DND-41 (cell line): ENCODE measurements around the gene CSHL1.

Experiments used
- EZH2 ChIP-seq: IDR thresholded peaks from 3 replicates; pipeline ENCODE4 v1.6.1; 2012; ENCODE audit warnings: borderline replicate concordance, low read depth, mild to moderate bottlenecking, moderate library complexity, low read length, inconsistent platforms; ENCODE audit not compliant: severe bottlenecking
- TF ChIP-seq, protein P1 (sequence below): IDR thresholded peaks from 2 replicates; pipeline ENCODE4 v1.5.1; 2012; ENCODE audit warnings: borderline replicate concordance, low read length, moderate library complexity, mild to moderate bottlenecking; ENCODE audit not compliant: poor library complexity, severe bottlenecking; ENCODE audit errors: extremely low read depth

DNA sequence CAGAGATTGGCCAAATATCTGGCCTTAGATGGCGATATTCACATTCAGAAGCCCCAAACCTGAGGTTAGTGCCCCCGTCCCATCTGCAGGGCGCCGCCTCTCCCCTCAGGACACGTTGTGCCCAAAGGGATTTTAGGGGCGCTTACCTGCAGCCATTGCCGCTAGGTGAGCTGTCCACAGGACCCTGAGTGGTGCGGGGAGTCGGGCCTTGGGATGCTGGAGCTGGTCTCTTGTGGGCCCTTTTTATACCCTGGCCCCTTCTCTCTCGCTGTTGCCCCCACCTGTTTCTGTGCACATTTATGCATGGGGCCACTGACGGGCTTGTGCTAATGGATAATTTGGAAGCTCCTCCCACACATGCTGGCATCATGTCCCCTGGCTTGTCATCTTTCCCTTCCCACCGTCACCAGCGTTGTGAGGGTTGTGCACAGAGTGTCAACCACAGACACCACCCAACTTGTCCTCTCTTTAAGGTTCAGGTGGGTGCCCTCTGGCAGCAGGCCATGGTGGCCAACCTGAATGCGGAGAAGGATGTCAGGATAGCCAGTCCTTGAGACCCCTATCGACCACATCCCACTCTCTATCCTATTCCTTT lies at the start of gene CSHL1:
- TF ChIP-seq, protein P1, sequence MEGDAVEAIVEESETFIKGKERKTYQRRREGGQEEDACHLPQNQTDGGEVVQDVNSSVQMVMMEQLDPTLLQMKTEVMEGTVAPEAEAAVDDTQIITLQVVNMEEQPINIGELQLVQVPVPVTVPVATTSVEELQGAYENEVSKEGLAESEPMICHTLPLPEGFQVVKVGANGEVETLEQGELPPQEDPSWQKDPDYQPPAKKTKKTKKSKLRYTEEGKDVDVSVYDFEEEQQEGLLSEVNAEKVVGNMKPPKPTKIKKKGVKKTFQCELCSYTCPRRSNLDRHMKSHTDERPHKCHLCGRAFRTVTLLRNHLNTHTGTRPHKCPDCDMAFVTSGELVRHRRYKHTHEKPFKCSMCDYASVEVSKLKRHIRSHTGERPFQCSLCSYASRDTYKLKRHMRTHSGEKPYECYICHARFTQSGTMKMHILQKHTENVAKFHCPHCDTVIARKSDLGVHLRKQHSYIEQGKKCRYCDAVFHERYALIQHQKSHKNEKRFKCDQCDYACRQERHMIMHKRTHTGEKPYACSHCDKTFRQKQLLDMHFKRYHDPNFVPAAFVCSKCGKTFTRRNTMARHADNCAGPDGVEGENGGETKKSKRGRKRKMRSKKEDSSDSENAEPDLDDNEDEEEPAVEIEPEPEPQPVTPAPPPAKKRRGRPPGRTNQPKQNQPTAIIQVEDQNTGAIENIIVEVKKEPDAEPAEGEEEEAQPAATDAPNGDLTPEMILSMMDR, result no peak
- no peak for TF ChIP-seq EZH2
